ENCODE results near the gene SDK2.

The SDK2 gene

DNA sequence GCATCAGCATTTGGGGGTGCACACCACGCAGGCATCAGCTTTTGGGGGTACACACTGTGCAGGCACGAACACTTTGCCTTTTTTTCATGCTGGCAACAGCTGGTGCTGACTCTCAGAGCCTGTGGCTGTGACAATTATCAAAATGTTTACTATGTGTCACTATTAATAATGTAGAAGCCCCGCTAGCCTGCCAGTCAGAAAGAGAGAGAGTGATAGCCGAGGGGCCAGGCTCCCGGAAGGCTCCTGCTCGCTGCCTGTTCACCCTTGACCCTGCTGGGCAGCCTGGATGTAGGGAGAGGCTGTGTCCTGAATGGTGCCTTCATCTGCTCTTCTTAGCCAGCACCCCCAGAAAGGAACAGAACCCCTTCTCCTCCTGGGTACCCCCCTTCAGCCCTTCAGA, 61.9 kb downstream of the SDK2 start:
- Histone ChIP-seq H3K27ac (ENCODE audit: low read length) (no peak overlapping the region), H3K9ac (ENCODE audit: low read length) (no peak overlapping the region), H3K4me1 (ENCODE audit: low read length) (no peaks in the 10 kb centered on the region), H3K36me3 (replicated peaks; ENCODE audit: insufficient read depth, low read length) (no peaks in the 10 kb centered on the region), H3K27me3 (replicated peaks; ENCODE audit: insufficient read depth, low read length) (peaks cover 80% of the 10 kb centered on the region), H3K4me2 (ENCODE audit: low read depth, low read length) (no peak overlapping the region), H3K9me2 (replicated peaks; ENCODE audit: insufficient read depth, low read length) (no peaks in the 10 kb centered on the region), H3K79me2 (ENCODE audit: low read length) (no peaks in the 10 kb centered on the region), H4K20me1 (ENCODE audit: insufficient read depth, low read length) (no peaks in the 10 kb centered on the region), H2AFZ (ENCODE audit: low read length) (no peak overlapping the region), H3K4me3 (ENCODE audit: low read length) (no peak overlapping the region), H3F3A (ENCODE audit: insufficient read depth, low read length) (no peaks in the 10 kb centered on the region), H3K9me3 (replicated peaks; ENCODE audit: insufficient read depth, low read length) (no peaks in the 10 kb centered on the region)
- TF ChIP-seq EZH2phosphoT487 (IDR thresholded peaks at IDR 0.05; ENCODE audit: low read length) (no peak), EZH2 (optimal IDR thresholded peaks at IDR 0.05; ENCODE audit: low read depth, low read length) (no peak)
- TF ChIP-seq, protein P1, sequence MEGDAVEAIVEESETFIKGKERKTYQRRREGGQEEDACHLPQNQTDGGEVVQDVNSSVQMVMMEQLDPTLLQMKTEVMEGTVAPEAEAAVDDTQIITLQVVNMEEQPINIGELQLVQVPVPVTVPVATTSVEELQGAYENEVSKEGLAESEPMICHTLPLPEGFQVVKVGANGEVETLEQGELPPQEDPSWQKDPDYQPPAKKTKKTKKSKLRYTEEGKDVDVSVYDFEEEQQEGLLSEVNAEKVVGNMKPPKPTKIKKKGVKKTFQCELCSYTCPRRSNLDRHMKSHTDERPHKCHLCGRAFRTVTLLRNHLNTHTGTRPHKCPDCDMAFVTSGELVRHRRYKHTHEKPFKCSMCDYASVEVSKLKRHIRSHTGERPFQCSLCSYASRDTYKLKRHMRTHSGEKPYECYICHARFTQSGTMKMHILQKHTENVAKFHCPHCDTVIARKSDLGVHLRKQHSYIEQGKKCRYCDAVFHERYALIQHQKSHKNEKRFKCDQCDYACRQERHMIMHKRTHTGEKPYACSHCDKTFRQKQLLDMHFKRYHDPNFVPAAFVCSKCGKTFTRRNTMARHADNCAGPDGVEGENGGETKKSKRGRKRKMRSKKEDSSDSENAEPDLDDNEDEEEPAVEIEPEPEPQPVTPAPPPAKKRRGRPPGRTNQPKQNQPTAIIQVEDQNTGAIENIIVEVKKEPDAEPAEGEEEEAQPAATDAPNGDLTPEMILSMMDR (IDR thresholded peaks at IDR 0.05; ENCODE audit: low read length), result no peak
- no peak for DNase-seq

DNA sequence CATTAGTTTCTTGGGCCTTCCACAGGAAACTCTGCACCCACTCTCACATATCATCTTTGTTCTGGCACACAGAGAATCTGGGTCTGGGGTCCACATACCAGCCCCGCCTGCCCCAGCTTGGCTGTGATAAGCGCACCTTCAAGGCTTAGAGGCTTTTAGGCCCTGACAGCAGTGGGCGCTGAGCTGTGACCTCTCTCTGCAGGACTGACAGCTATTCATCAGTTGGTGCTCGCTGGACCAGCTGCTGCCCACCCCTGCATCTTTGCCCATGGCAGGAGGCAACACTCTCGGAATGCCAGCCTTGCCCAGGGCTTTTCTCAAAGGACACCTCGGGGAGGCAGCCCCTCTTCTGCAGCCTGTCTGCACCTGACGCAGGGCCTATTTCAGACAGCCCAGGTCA, 62.9 kb downstream of the SDK2 start:
- no peak for TF ChIP-seq EZH2 (optimal IDR thresholded peaks at IDR 0.05; ENCODE audit: low read depth, low read length)
- no peak for TF ChIP-seq EZH2phosphoT487 (IDR thresholded peaks at IDR 0.05; ENCODE audit: low read length)
- TF ChIP-seq, protein P1 (IDR thresholded peaks at IDR 0.05; ENCODE audit: low read length), result no peak
- Histone ChIP-seq H2AFZ (ENCODE audit: low read length) (no peak overlapping the region), H3K79me2 (ENCODE audit: low read length) (no peaks in the 10 kb centered on the region), H3K4me2 (ENCODE audit: low read depth, low read length) (no peak overlapping the region), H3K27ac (ENCODE audit: low read length) (no peak overlapping the region), H3K9ac (ENCODE audit: low read length) (no peak overlapping the region), H3K36me3 (replicated peaks; ENCODE audit: insufficient read depth, low read length) (no peaks in the 10 kb centered on the region), H3K4me1 (ENCODE audit: low read length) (no peaks in the 10 kb centered on the region), H3K27me3 (replicated peaks; ENCODE audit: insufficient read depth, low read length) (peaks cover 81% of the 10 kb centered on the region), H3F3A (ENCODE audit: insufficient read depth, low read length) (no peaks in the 10 kb centered on the region), H3K4me3 (ENCODE audit: low read length) (no peak overlapping the region), H4K20me1 (ENCODE audit: insufficient read depth, low read length) (no peaks in the 10 kb centered on the region), H3K9me2 (replicated peaks; ENCODE audit: insufficient read depth, low read length) (no peaks in the 10 kb centered on the region), H3K9me3 (replicated peaks; ENCODE audit: insufficient read depth, low read length) (no peaks in the 10 kb centered on the region)
- no peak for DNase-seq

DNA sequence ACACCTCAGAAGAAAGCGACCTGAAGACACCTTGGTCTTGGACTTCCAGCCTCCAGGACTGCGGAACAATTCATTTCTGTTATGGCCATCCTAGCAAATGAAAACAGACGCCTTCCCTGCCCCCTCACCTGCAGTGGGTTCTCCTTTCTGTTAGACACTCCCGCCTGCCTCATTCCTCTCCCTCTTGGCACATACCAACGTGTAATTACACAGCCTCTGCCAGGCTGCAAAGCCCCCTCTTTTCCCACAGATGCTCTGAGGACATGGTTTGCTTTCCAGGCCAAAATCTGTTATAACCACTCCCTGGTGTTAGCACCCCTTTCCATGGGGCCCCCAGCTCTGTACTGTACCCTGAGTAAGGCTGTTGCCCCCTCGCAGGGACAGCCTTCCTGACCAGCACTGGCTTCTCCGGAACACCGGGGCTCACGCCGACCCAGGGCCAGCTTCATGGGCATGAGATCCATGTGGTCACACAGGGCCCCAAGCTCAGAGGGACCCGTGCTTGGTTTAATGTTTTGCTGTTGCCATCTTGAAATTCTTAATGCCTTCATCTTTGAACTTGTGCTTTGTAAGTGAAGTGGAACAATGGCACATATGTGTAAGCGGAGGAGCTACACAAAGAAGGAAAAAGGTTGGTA, 64.1 kb downstream of the SDK2 start:
- Histone ChIP-seq H4K20me1 (ENCODE audit: insufficient read depth, low read length) (no peaks in the 10 kb centered on the region), H3K79me2 (ENCODE audit: low read length) (no peaks in the 10 kb centered on the region), H2AFZ (ENCODE audit: low read length) (no peak overlapping the region), H3K27me3 (replicated peaks; ENCODE audit: insufficient read depth, low read length) (peaks cover 80% of the 10 kb centered on the region), H3K9ac (ENCODE audit: low read length) (no peak overlapping the region), H3K9me3 (replicated peaks; ENCODE audit: insufficient read depth, low read length) (no peaks in the 10 kb centered on the region), H3K36me3 (replicated peaks; ENCODE audit: insufficient read depth, low read length) (no peaks in the 10 kb centered on the region), H3K27ac (ENCODE audit: low read length) (no peak overlapping the region), H3K4me3 (ENCODE audit: low read length) (no peak overlapping the region), H3K9me2 (replicated peaks; ENCODE audit: insufficient read depth, low read length) (no peaks in the 10 kb centered on the region), H3K4me1 (ENCODE audit: low read length) (no peaks in the 10 kb centered on the region), H3K4me2 (ENCODE audit: low read depth, low read length) (no peak overlapping the region), H3F3A (ENCODE audit: insufficient read depth, low read length) (no peaks in the 10 kb centered on the region)
- no peak for TF ChIP-seq EZH2phosphoT487 (IDR thresholded peaks at IDR 0.05; ENCODE audit: low read length)
- TF ChIP-seq, protein P1 (IDR thresholded peaks at IDR 0.05; ENCODE audit: low read length), result no peak
- TF ChIP-seq EZH2 (optimal IDR thresholded peaks at IDR 0.05; ENCODE audit: low read depth, low read length), result no peak
- no peak for DNase-seq

All from MM.1S (cell line).